COLO668 (cell line): ENCODE data around the gene B3GNT9.

Experiments
- DNase-seq: peaks from one replicate; lab custom pipeline; 2025; ENCODE audit not compliant: unreplicated experiment; lab: John Stamatoyannopoulos, UW

B3GNT9 gene

GRCh38 chr16:67150833-67151396 is at the start of gene B3GNT9:
TSS of gene B3GNT9 (minus strand) at chr16:67150998. CDS start at chr16:67150485, 513 bp downstream.
- DNase-seq: peak; percentile 57

- DNase-seq: no peak
These were observed 49.7 kb upstream of the B3GNT9 start for GRCh38 chr16:67200491-67200890.

- DNase-seq: no peak
These were observed 49.0 kb upstream of the B3GNT9 start for GRCh38 chr16:67199808-67200198.

GRCh38 chr16:67199011-67199807 is 48.4 kb upstream of the B3GNT9 start, which contains the start of gene ELMO3:
TSS of gene ELMO3 (plus strand) at chr16:67199131. CDS start at chr16:67199327, 196 bp downstream.
- peak; percentile 71 for DNase-seq

GRCh38 chr16:67198238-67198734 is 47.5 kb upstream of the B3GNT9 start:
- peak; percentile 40 for DNase-seq

GRCh38 chr16:67197704-67198103 is 46.9 kb upstream of the B3GNT9 start:
- DNase-seq: no peak

- no peak for DNase-seq
These were observed 46.1 kb upstream of the B3GNT9 start for GRCh38 chr16:67196881-67197280.

GRCh38 chr16:67195676-67196075 is 44.9 kb upstream of the B3GNT9 start:
- DNase-seq: no peak

GRCh38 chr16:67194260-67194659 is 43.5 kb upstream of the B3GNT9 start:
- no peak for DNase-seq

GRCh38 chr16:67193536-67193935 is 42.7 kb upstream of the B3GNT9 start:
- no peak for DNase-seq

GRCh38 chr16:67192781-67193361 is 42.1 kb upstream of the B3GNT9 start:
- DNase-seq: no peak

- DNase-seq: peak; percentile 96
These were observed 41.3 kb upstream of the B3GNT9 start, which contains the start of gene E2F4 for GRCh38 chr16:67191995-67192681. TSS of gene E2F4 (plus strand) at chr16:67192155. CDS start at chr16:67192228, 73 bp downstream.

GRCh38 chr16:67191411-67191994 is 40.7 kb upstream of the B3GNT9 start:
- DNase-seq: no peak

- peak; percentile 56 for DNase-seq
These were observed 39.9 kb upstream of the B3GNT9 start for GRCh38 chr16:67190448-67191399.

- peak; percentile 42 for DNase-seq
These were observed 39.2 kb upstream of the B3GNT9 start, which contains the start of gene EXOC3L1 for GRCh38 chr16:67190041-67190440. TSS of gene EXOC3L1 (minus strand) at chr16:67190136. CDS start at chr16:67189676, 460 bp downstream.

- no peak for DNase-seq
These were observed 38.0 kb upstream of the B3GNT9 start for GRCh38 chr16:67188798-67189197.

- DNase-seq: no peak
These were observed 37.5 kb upstream of the B3GNT9 start for GRCh38 chr16:67188323-67188722.

GRCh38 chr16:67187175-67187890 is 36.5 kb upstream of the B3GNT9 start:
- DNase-seq: no peak

- no peak for DNase-seq
These were observed 35.8 kb upstream of the B3GNT9 start for GRCh38 chr16:67186550-67186950.
